Calu3 (cell line): ENCODE data around the gene PCNT. TPM values are rescaled to one million over a fixed set of nuclear protein-coding genes. Genes with fewer than 3 reads are reported as not detected.

ENCODE experiments used
- BruUV-seq: library from RNA; stranded (reverse); fragments of 400-500 nt; replicated peaks from 2 replicates; lab custom pipeline; 2021; lab: Mats Ljungman, UMichigan
- CTCF ChIA-PET: fragments of 300-600 bp; sonication (Branson Sonifier 250); formaldehyde crosslinking; loops from one replicate; lab custom pipeline; 2022; ENCODE audit warnings: antibody characterized with exemption; lab: Charles Lee
- DNase-seq: peaks from one replicate; pipeline ENCODE4 v3.0.0; 2022
- H3K27ac Mint-ChIP-seq: one replicate; pipeline ENCODE4 v1.8.0; 2022; ENCODE audit warnings: mixed read lengths; ENCODE audit not compliant: unreplicated experiment
- H3K27me3 Mint-ChIP-seq: one replicate; pipeline ENCODE4 v1.8.0; 2022; ENCODE audit warnings: mixed read lengths; ENCODE audit not compliant: unreplicated experiment
- H3K36me3 Mint-ChIP-seq: one replicate; pipeline ENCODE4 v1.8.0; 2022; ENCODE audit warnings: mild to moderate bottlenecking, moderate library complexity, mixed read lengths; ENCODE audit not compliant: insufficient read depth, unreplicated experiment
- H3K4me1 Mint-ChIP-seq: one replicate; pipeline ENCODE4 v1.8.0; 2022; ENCODE audit warnings: mild to moderate bottlenecking, low read depth, mixed read lengths; ENCODE audit not compliant: unreplicated experiment
- H3K4me3 Mint-ChIP-seq: one replicate; pipeline ENCODE4 v1.8.0; 2022; ENCODE audit warnings: mild to moderate bottlenecking, low read depth, moderate library complexity, mixed read lengths; ENCODE audit not compliant: unreplicated experiment
- H3K9me3 Mint-ChIP-seq: one replicate; pipeline ENCODE4 v1.8.0; 2022; ENCODE audit warnings: low read depth, mixed read lengths; ENCODE audit not compliant: unreplicated experiment
- CTCF ChIP-seq: fragments of 200-600 bp; IDR thresholded peaks from one replicate; pipeline ENCODE4 v1.8.0; 2022; ENCODE audit warnings: antibody characterized with exemption; ENCODE audit not compliant: unreplicated experiment
- intact Hi-C: fragments of 100-400 bp; cut with micrococcal nuclease; formaldehyde crosslinking; loops from one replicate; pipeline ENCODE4 v1.10.0; 2022; ENCODE audit not compliant: unreplicated experiment
- total RNA-seq: library from RNA; stranded (reverse); gene quantifications from 2 replicates; pipeline ENCODE4 v1.2.3, GENCODE V29; 2022

Gene PCNT
- total RNA-seq, 1 experiment from 2014 or later, result 32.2 TPM

- no peaks in the 10 kb centered on the region for H3K27me3 Mint-ChIP-seq
- BruUV-seq, result no TSS peak
- no peak for DNase-seq
- intact Hi-C loops, result no loop called here
- H3K27ac Mint-ChIP-seq, result no peak overlapping the region
- no peak for TF ChIP-seq CTCF
- H3K4me1 Mint-ChIP-seq, result peaks cover 11% of the 10 kb centered on the region
- CTCF ChIA-PET, result no interaction called here
- H3K36me3 Mint-ChIP-seq, result peaks cover 24% of the 10 kb centered on the region
- H3K9me3 Mint-ChIP-seq, result no peaks in the 10 kb centered on the region
- no peak overlapping the region for H3K4me3 Mint-ChIP-seq
Observed at GRCh38 chr21:46317710-46318463, 6.1 kb upstream of the PCNT start.

DNA sequence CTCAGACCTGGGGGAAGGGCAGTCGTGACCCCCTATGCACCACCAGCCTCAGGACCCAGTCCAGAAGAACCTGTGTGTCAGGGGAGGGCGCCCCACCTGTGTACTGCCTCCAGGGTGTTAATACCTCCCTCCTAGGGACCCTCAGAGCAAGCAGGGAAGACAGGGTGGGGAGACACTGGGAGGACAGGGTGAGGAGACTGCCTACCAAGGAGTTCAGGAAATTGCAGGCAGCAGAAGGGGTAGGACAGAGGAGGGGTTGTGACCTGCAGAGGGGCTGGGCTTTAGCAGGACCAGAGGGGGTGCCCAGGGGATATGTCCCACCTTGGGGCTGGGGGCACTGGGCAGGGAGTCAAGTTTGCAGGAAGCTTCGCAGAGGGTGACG, 5.5 kb upstream of the PCNT start:
- DNase-seq, result no peak
- H3K36me3 Mint-ChIP-seq, result peaks cover 29% of the 10 kb centered on the region
- intact Hi-C loops, result no loop called here
- no peak overlapping the region for H3K27ac Mint-ChIP-seq
- H3K27me3 Mint-ChIP-seq, result no peaks in the 10 kb centered on the region
- no peaks in the 10 kb centered on the region for H3K9me3 Mint-ChIP-seq
- BruUV-seq, result no TSS peak
- peaks cover 11% of the 10 kb centered on the region for H3K4me1 Mint-ChIP-seq
- CTCF ChIA-PET, result no interaction called here
- no peak for TF ChIP-seq CTCF
- no peak overlapping the region for H3K4me3 Mint-ChIP-seq

- Mint-ChIP-seq H3K36me3 (peaks cover 33% of the 10 kb centered on the region), H3K4me3 (no peak overlapping the region), H3K9me3 (no peaks in the 10 kb centered on the region), H3K27ac (no peak overlapping the region), H3K4me1 (peaks cover 11% of the 10 kb centered on the region), H3K27me3 (no peaks in the 10 kb centered on the region)
- intact Hi-C loops, result no loop called here
- TF ChIP-seq CTCF, result no peak
- BruUV-seq, result no TSS peak
- no peak for DNase-seq
- CTCF ChIA-PET, result no interaction called here
Observed at GRCh38 chr21:46319186-46319585, 4.8 kb upstream of the PCNT start.

- H3K27ac Mint-ChIP-seq, result no peak overlapping the region
- H3K9me3 Mint-ChIP-seq, result no peaks in the 10 kb centered on the region
- no peak for DNase-seq
- peaks cover 44% of the 10 kb centered on the region for H3K36me3 Mint-ChIP-seq
- intact Hi-C loops, result no loop called here
- BruUV-seq, result no TSS peak
- H3K4me3 Mint-ChIP-seq, result no peak overlapping the region
- CTCF ChIA-PET, result no interaction called here
- no peak for TF ChIP-seq CTCF
- H3K4me1 Mint-ChIP-seq, result peaks cover 14% of the 10 kb centered on the region
- no peaks in the 10 kb centered on the region for H3K27me3 Mint-ChIP-seq
Observed at GRCh38 chr21:46320331-46320801, 3.6 kb upstream of the PCNT start.
